HAP-1 (cell line): Measurements from ENCODE around the gene PIK3R5.

Source experiments
- DNase-seq, 2 experiments: peaks; one replicate each; pipeline ENCODE4 v3.0.0-alpha.2; 2016 to 2020; ENCODE audit warnings: low spot score in 2 of 2
- H3K27me3 ChIP-seq: fragments of 250-450 bp; sonication (Bioruptor Pico); 2 replicates; pipeline ENCODE4 v1.5.1; 2020; ENCODE audit warnings: low read depth, mild to moderate bottlenecking, moderate library complexity
- H3K36me3 ChIP-seq: fragments of 250-450 bp; sonication (Bioruptor Pico); replicated peaks from 2 replicates; pipeline ENCODE4 v1.5.1; 2020; ENCODE audit warnings: mild to moderate bottlenecking
- H3K4me1 ChIP-seq: fragments of 250-450 bp; sonication (Bioruptor Pico); 2 replicates; pipeline ENCODE4 v1.5.1; 2020; ENCODE audit warnings: mild to moderate bottlenecking
- H3K4me3 ChIP-seq: fragments of 250-450 bp; sonication (Bioruptor Pico); 2 replicates; pipeline ENCODE4 v1.5.1; 2020; ENCODE audit warnings: mild to moderate bottlenecking, moderate library complexity
- H3K9me3 ChIP-seq: fragments of 250-450 bp; sonication (Bioruptor Pico); 2 replicates; pipeline ENCODE4 v1.5.1; 2020; ENCODE audit warnings: mild to moderate bottlenecking, moderate library complexity
- in situ Hi-C: fragments of 300-500 bp; cut with MboI; formaldehyde crosslinking; loops from 3 replicates; pipeline ENCODE4 v1.14.3; 2020; ENCODE audit warnings: low sequenced_read_pairs, inconsistent platforms, mixed read lengths

The PIK3R5 gene

DNA sequence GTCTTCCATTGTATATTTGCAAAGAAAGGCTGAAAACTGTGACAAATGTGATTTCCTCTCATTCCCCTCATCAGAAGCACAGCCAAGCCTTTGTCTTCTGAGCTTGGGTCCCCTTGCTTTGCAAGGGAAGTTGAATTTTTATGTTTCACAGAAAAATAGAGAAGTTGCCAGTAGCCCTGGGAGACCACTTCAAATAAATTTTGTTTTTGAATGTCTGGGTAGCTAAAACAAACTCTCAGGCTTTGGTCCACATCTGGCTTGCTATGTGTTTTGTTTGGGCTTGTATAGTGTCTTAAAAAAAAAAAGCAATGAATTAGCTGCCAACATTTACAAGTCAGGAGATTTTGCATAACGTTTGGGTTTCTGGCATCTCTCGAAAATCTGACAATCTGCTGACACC lies 122.2 kb downstream of the PIK3R5 start:
- no peak for DNase-seq
- H3K36me3 ChIP-seq, result no peaks in the 10 kb centered on the region
- H3K4me3 ChIP-seq, result no peak overlapping the region
- no peaks in the 10 kb centered on the region for H3K9me3 ChIP-seq
- H3K4me1 ChIP-seq, result no peaks in the 10 kb centered on the region
- in situ Hi-C loops, result no loop called here
- H3K27me3 ChIP-seq, result no peaks in the 10 kb centered on the region

DNA sequence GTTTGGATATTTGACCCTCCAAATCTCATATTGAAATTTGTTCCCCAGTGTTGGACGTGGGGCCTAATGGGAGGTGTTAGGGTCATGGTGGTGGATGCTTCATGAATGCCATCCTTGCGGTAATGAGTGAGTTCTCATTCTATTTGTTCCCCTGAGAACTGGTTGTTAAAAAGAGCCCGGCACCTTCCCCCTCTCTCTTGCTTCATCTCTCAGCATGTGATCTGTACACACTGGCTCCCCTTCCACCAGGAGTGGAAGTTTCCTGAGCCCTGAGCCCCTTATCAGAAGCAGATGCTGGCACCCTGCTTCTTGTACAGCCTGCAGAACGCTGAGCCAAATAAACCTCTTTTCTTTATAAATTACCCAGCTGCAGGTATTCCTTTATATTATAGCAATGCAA lies 123.7 kb downstream of the PIK3R5 start:
- no peak for DNase-seq
- H3K36me3 ChIP-seq, result no peaks in the 10 kb centered on the region
- H3K27me3 ChIP-seq, result no peaks in the 10 kb centered on the region

GRCh38 chr17:8839410-8839935 lies 126.0 kb downstream of the PIK3R5 start:
- H3K27me3 ChIP-seq, result no peaks in the 10 kb centered on the region
- in situ Hi-C loops, result no loop called here
- H3K9me3 ChIP-seq, result no peaks in the 10 kb centered on the region
- H3K4me1 ChIP-seq, result no peaks in the 10 kb centered on the region
- H3K4me3 ChIP-seq, result no peak overlapping the region
- DNase-seq, result no peak
- H3K36me3 ChIP-seq, result no peaks in the 10 kb centered on the region

More for the DNA sequence above, 123.7 kb downstream of the PIK3R5 start:
- no peak overlapping the region for H3K4me3 ChIP-seq
- no peaks in the 10 kb centered on the region for H3K4me1 ChIP-seq
- no peaks in the 10 kb centered on the region for H3K9me3 ChIP-seq
- in situ Hi-C loops, result no loop called here

DNA sequence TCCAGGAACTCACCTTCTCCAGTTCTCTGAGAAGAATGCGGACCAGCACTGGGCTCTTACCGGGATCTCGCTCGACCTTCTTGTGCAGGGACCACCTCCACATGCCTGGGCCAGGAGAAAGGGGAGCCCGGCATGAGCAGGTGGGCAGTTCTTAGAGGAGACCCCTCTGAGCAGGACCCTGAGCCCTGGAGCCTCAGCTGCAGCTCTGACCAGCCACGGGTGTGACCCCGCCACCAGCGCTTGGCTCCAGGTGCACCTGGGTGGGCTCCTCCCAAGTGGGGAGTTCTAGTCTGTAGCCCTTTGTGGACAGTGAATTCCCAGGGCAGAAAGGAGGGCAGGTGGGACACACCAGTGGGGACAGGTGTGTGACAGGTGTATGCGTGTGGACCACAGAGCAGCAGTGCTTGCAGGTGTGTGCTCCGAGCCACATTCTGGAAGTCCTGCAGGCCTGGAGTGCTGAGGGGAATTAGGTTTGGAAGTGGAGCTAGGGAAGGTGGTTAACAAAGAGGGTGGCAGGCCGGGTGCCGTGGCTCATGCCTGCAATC lies 126.9 kb downstream of the PIK3R5 start:
- H3K27me3 ChIP-seq, result no peaks in the 10 kb centered on the region
- H3K9me3 ChIP-seq, result no peaks in the 10 kb centered on the region
- no peak overlapping the region for H3K4me3 ChIP-seq
- no peaks in the 10 kb centered on the region for H3K4me1 ChIP-seq
- in situ Hi-C loops, result no loop called here
- no peak for DNase-seq
- no peaks in the 10 kb centered on the region for H3K36me3 ChIP-seq

- Histone ChIP-seq H3K4me1 (no peaks in the 10 kb centered on the region), H3K36me3 (no peaks in the 10 kb centered on the region), H3K27me3 (no peaks in the 10 kb centered on the region), H3K9me3 (no peaks in the 10 kb centered on the region), H3K4me3 (no peak overlapping the region)
- no peak for DNase-seq
- in situ Hi-C loops, result no loop called here
Measured at GRCh38 chr17:8837563-8838075, 127.9 kb downstream of the PIK3R5 start.

GRCh38 chr17:8836821-8837562 lies 128.5 kb downstream of the PIK3R5 start:
- no peak for DNase-seq
- Histone ChIP-seq H3K4me3 (no peak overlapping the region), H3K36me3 (no peaks in the 10 kb centered on the region), H3K9me3 (no peaks in the 10 kb centered on the region), H3K27me3 (no peaks in the 10 kb centered on the region), H3K4me1 (no peaks in the 10 kb centered on the region)
- in situ Hi-C loops, result no loop called here

DNA sequence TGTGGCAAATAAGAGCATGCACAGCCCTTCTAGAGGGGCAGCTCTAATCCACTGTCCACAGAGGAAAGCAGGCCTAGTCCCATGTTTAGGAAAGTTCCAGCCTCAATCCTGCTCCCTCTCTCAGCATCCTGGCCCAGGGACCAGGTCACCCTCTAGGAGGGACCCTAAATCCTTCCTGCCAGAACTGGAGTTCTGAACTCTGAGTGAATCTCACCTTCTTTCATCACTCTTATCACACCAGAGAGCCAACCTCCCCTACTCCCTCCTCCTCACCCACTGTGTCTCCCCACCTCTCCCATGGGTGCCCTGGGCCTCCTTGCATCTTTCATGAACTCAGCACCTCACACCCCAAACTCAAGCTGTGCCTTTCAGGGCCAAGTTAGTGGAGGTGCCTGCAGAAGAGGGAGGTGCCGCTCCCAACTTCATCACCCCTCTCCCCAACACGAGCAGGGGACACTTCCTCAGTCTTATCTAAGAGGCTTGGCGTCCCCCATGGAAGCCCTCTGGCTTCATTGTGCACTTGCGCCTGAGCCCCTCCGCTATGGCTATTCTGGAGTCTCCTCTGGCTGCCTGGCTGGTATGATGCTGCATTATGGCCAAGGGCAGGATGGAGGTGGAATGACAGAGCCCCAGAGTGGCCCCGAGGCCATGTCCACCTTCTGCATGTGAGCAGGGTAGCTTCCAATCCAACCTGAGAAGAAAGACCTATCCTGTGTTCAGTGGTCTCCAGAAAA lies 129.7 kb downstream of the PIK3R5 start:
- Histone ChIP-seq H3K4me3 (no peak overlapping the region), H3K27me3 (no peaks in the 10 kb centered on the region), H3K4me1 (no peaks in the 10 kb centered on the region), H3K36me3 (no peaks in the 10 kb centered on the region), H3K9me3 (no peaks in the 10 kb centered on the region)
- in situ Hi-C loops, result no loop called here
- no peak for DNase-seq

DNA sequence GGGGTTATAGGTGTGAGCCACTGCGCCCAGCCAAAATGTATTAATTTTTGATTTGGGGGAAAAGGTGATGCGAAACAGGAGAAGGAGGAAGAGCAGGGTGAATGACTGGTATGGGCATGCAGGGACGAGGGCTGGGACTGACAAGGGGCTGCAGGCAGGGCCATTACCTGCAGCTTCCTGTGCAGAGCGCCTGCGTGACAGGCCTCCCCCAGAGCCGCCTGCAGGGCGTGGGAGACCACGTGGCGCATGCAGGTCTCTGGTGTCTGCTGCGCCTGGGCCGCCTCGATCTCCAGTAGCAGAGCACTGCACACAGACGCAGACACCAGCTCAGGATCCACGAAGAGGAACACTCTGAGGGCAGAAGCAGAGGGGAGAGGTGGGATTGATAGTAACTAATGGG lies 130.4 kb downstream of the PIK3R5 start:
- H3K36me3 ChIP-seq, result no peaks in the 10 kb centered on the region

DNA sequence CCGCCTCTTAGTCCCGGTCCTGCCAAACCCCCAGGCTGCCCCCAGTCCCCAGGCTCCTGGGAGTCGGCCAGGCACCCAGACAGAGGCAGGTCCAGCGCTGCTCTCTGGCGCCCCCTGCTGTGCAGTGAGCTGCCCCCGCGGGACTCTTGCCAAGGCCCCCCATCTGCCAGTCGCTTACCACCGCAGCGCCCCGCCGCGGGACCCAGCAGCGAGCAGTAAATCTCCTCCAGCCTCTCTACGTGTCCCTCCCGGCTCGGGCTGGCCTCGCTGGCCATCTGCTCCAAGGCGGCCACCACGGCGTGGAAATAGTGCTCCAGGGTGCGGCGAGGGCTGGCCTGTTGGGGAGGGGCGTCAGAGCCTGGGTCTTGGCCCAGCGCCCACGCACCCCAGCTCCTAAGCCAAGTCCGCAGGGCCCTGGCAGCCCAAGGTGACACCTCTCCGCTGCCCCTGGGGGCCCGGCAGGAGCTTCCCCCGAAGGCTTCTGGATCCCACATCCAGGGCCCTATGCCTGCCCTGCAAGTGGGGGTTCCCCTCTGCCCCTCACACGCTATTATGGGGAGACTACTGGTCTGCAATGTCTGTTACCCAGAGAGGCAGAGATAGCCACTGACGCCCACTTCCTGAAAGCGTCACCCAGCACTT lies 132.7 kb downstream of the PIK3R5 start:
- Histone ChIP-seq H3K9me3 (no peaks in the 10 kb centered on the region), H3K36me3 (no peaks in the 10 kb centered on the region), H3K4me1 (no peaks in the 10 kb centered on the region), H3K4me3 (no peak overlapping the region), H3K27me3 (no peaks in the 10 kb centered on the region)
- in situ Hi-C loops, result no loop called here
- peak in 1 of 2 experiments; percentile 58 for DNase-seq

More for the DNA sequence above, 130.4 kb downstream of the PIK3R5 start:
- Histone ChIP-seq H3K4me1 (no peaks in the 10 kb centered on the region), H3K9me3 (no peaks in the 10 kb centered on the region), H3K4me3 (no peak overlapping the region), H3K27me3 (no peaks in the 10 kb centered on the region)
- no peak for DNase-seq
- in situ Hi-C loops, result no loop called here

GRCh38 chr17:8831234-8831849 lies 134.2 kb downstream of the PIK3R5 start:
- Histone ChIP-seq H3K9me3 (no peaks in the 10 kb centered on the region), H3K4me1 (no peaks in the 10 kb centered on the region), H3K36me3 (no peaks in the 10 kb centered on the region), H3K4me3 (no peak overlapping the region), H3K27me3 (no peaks in the 10 kb centered on the region)
- no peak for DNase-seq
- in situ Hi-C loops, result no loop called here

DNA sequence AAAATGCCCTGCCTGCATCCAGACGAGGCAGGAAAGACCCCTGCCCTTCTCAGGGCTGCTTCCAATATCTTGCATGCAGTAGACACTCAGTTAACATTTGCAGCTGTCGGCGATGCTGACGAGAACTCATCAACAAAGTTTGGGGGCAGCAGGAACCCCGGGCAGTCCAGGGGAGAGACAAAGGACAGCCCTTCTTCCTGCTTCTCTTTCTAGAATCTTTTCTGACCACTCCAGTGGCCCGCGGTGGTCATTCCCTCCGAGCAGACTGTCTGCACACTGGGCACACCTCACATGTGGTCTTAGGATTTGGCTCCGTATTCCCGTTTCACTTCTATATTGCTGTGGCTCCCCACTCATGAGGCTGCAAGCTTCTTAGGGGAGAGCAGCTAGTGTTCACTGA lies 135.4 kb downstream of the PIK3R5 start:
- H3K4me1 ChIP-seq, result no peaks in the 10 kb centered on the region
- H3K9me3 ChIP-seq, result no peaks in the 10 kb centered on the region
- in situ Hi-C loops, result no loop called here
- H3K4me3 ChIP-seq, result no peak overlapping the region
- no peaks in the 10 kb centered on the region for H3K36me3 ChIP-seq
- no peak for DNase-seq
- no peaks in the 10 kb centered on the region for H3K27me3 ChIP-seq

DNA sequence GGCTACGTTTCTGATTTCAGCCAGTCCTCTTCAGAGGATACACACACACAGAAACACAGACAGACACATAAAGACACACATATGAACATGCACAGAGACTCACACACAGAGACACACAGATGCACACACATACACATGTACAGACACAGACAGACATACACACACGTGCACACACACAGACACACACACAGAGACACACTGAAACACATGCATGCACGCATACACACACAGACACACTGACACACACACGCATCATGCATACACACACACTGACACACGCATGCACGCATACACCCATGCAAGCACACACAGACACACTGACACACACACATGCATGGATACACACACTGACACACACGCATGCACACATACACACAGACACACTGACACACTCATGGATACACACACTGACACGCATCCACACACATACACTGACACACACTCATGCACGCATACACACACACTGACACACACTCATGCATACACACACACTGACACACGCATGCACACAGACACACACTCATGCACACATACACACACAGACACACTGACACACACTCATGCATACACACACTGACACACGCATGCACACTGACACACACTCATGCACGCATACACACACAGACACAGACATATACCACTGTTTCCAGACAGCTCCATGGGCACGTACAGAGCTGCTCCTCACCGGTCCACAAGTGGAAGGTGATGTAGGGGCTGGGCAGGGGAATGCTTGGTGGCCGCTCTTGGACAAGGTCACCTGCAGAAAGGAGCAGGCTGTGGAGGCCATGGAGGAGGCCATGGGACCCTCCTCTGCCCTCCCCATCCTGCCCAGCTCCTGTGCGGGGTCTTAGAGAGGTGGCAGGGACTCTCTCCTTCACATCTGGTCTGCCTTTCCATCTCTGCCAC lies 136.2 kb downstream of the PIK3R5 start:
- Histone ChIP-seq H3K9me3 (no peaks in the 10 kb centered on the region), H3K4me3 (no peak overlapping the region), H3K4me1 (no peaks in the 10 kb centered on the region), H3K36me3 (no peaks in the 10 kb centered on the region), H3K27me3 (no peaks in the 10 kb centered on the region)
- no peak for DNase-seq
- in situ Hi-C loops, result no loop called here
